Stimulated activated naive CD8-positive, alpha-beta T cell treated with anti-CD3 and anti-CD28 coated beads, Interleukin-15, amount 100 ng/mL, for 72 hours (primary cell): ENCODE results near the gene ARSB.

Experiments
- ATAC-seq: fragments of 150-1000 bp; cut with Tn5 transposase; 2 replicates; pipeline ENCODE4 v1.10.0; 2021; ENCODE audit warnings: mild to moderate bottlenecking, moderate library complexity
- DNase-seq, 2 donors: peaks; one replicate each; pipeline ENCODE4 v3.0.0; 2021 to 2022
- H3K27ac Mint-ChIP-seq, 2 donors: one replicate each; pipeline ENCODE4 v1.8.0; 2022; ENCODE audit warnings: mild to moderate bottlenecking in 2 of 2, mixed read lengths in 2 of 2, moderate library complexity in 2 of 2
- H3K27me3 Mint-ChIP-seq: one replicate; pipeline ENCODE4 v1.8.0; 2022; ENCODE audit warnings: mixed read lengths
- H3K4me1 Mint-ChIP-seq: one replicate; pipeline ENCODE4 v1.8.0; 2022; ENCODE audit warnings: mild to moderate bottlenecking, mixed read lengths
- H3K4me3 Mint-ChIP-seq, 2 donors: one replicate each; pipeline ENCODE4 v1.8.0; 2022; ENCODE audit warnings: mild to moderate bottlenecking in 2 of 2, mixed read lengths in 2 of 2, moderate library complexity in 1 of 2
- H3K9me3 Mint-ChIP-seq, 2 donors: one replicate each; pipeline ENCODE4 v1.8.0; 2022; ENCODE audit warnings: mixed read lengths in 2 of 2

Gene ARSB

DNA sequence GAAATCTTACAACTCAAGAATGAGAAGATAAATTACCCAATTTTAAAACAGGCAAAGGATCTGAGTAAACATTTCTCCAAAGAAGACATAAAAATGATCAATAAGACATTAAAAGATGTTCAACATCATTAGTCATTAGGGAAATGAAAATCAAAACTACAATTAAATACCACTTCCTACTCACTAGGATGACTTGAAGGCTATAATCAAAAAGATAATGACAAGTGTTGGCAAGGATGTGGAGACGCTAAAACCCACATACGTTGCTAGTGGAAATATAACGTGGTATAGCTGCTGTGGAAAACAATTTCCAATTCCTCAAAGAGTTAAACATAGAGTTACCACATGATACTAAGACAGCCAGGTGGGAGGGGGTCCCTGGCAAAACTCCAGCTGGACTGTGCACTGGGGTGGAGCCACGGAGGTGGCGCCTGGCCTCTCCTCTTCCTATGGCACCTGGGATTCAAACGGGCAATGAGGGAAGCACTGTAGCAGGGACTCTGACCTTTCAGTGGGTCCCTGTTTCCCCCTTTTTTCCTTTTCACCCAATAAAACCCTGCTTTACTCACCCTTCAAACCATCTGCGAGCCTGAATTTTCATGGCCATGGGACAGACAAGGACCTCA, 5.9 kb downstream of the ARSB start:
- peak; percentile 88 for ATAC-seq
- Mint-ChIP-seq H3K4me3 (peak overlapping the region; percentile 41 to 58), H3K9me3 (no peaks in the 10 kb centered on the region), H3K4me1 (peaks cover 69% of the 10 kb centered on the region), H3K27ac (peak overlapping the region; percentile 61 to 68), H3K27me3 (peaks cover 11% of the 10 kb centered on the region)
- DNase-seq, result peak in 1 of 2 donors; percentile 10

GRCh38 chr5:78975035-78975434, 10.1 kb downstream of the ARSB start:
- no peak overlapping the region for H3K27ac Mint-ChIP-seq
- H3K9me3 Mint-ChIP-seq, result no peaks in the 10 kb centered on the region
- peaks cover 11% of the 10 kb centered on the region for H3K27me3 Mint-ChIP-seq
- peaks cover 51% of the 10 kb centered on the region for H3K4me1 Mint-ChIP-seq
- ATAC-seq (no peak), DNase-seq (no peak)
- H3K4me3 Mint-ChIP-seq, result no peak overlapping the region

DNA sequence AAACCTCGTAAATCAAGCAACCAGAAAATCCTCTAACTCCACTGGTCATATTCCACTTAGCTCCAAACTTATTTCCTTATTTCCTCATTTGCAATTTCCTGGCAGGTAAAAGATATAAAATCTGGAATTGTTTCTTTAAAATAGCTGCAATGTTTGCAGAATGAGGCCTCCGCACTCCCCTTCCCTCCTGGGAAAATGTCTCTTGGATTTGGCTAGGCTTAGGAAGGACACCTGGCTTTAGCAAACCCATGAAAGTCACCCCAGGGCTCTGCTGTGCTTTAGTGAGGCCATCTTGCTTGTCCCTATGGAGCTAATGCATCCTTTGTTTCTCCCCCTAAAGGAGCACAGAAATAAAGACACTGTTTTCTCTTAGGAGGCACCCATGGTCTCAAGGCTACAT, 10.5 kb downstream of the ARSB start:
- Mint-ChIP-seq H3K27ac (peak overlapping the region in 1 of 2 donors; percentile 55), H3K27me3 (peaks cover 11% of the 10 kb centered on the region), H3K9me3 (no peaks in the 10 kb centered on the region), H3K4me1 (peaks cover 47% of the 10 kb centered on the region), H3K4me3 (no peak overlapping the region)
- no peak for ATAC-seq
- no peak for DNase-seq

DNA sequence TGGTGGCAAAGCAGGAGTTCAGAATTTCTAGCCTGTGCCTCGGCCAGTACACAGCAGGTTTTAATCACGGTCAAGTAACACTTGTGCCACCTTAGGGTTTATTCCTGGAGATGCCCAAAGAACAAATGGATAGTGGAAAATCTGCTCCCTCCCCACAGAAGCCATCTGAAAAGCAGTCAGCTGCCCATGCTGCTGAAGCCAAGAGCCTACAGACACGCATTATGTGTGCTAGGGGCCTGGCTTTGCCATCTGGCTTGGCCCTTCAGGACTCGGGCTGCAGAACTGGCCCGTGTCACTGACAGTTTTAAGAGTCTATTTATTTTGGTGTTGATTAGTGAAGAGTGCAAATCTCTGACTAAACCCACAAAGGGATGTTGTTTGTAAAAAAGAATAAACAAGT, 11.1 kb downstream of the ARSB start:
- no peak for DNase-seq
- H3K27me3 Mint-ChIP-seq, result peaks cover 11% of the 10 kb centered on the region
- H3K4me3 Mint-ChIP-seq, result no peak overlapping the region
- no peak overlapping the region for H3K27ac Mint-ChIP-seq
- H3K9me3 Mint-ChIP-seq, result no peaks in the 10 kb centered on the region
- ATAC-seq, result no peak
- peaks cover 41% of the 10 kb centered on the region for H3K4me1 Mint-ChIP-seq

DNA sequence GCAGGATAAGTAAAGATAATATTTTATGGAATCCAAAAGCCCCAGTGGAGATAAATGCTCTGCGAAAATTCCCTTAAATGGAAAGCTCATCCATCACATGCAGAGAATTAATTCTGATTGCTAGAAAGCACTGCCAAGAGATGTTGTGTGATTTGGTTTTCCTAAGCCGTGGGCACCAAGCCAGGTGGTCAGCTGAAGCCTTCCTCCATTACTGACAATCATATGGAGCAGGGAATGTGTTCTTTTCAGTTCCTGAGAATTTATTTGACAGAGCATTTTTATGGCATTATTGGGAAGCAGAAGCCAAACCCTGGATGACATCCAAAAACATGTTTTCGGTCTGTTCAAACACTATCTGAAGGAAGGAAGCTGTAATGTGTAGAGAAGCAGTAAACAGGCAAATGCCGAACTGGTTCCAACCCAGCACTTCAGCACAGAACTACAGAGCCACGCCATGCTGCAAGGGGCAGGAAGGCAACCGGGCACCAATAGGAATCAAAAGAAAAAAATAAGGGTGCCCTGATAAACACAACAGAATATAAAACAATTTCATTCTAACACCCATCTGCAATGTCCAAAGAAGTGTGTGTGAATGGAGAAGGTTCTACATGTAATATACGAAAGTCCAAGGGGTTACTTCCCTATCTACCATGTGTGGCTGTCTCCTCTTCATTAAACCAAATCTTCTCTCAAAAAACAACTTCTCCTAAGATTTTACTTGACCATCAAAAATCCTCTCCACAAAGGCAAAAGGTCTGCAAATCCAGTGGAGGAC, 12.3 kb downstream of the ARSB start:
- Mint-ChIP-seq H3K4me3 (no peak overlapping the region), H3K27ac (no peak overlapping the region), H3K9me3 (no peaks in the 10 kb centered on the region), H3K27me3 (peaks cover 11% of the 10 kb centered on the region), H3K4me1 (peaks cover 33% of the 10 kb centered on the region)
- no peak for ATAC-seq
- DNase-seq, result no peak

GRCh38 chr5:78971998-78972397, 13.1 kb downstream of the ARSB start:
- Mint-ChIP-seq H3K27ac (no peak overlapping the region), H3K4me3 (no peak overlapping the region), H3K4me1 (peaks cover 25% of the 10 kb centered on the region), H3K27me3 (peaks cover 11% of the 10 kb centered on the region), H3K9me3 (no peaks in the 10 kb centered on the region)
- DNase-seq, result no peak
- ATAC-seq, result no peak

DNA sequence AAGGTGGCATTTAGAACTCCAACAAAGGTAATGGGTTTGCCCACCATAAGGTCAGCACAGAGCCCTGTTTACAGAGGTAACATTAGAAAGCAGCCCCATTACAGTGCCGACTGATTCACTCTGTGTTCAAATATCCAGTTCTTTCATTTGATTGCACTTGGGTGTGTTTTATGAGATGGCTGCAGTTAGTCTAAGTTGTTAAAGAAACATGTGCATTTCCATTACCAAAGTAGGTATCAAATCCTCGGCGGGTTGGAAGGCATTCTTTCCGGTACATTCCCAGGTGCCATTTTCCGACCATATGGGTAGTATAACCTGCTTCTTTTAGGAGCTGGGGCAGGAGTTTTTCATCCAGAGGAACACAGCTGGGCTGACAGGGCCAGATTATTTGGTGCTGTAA, 16.3 kb downstream of the ARSB start:
- Mint-ChIP-seq H3K4me1 (peaks cover 12% of the 10 kb centered on the region), H3K27me3 (no peaks in the 10 kb centered on the region), H3K9me3 (no peaks in the 10 kb centered on the region), H3K4me3 (no peak overlapping the region), H3K27ac (no peak overlapping the region)
- DNase-seq (no peak), ATAC-seq (no peak)

- H3K9me3 Mint-ChIP-seq, result no peaks in the 10 kb centered on the region
- H3K27ac Mint-ChIP-seq, result no peak overlapping the region
- no peaks in the 10 kb centered on the region for H3K4me1 Mint-ChIP-seq
- H3K4me3 Mint-ChIP-seq, result no peak overlapping the region
- no peaks in the 10 kb centered on the region for H3K27me3 Mint-ChIP-seq
- ATAC-seq (no peak), DNase-seq (no peak)
These were observed 20.2 kb downstream of the ARSB start for GRCh38 chr5:78964889-78965288.

DNA sequence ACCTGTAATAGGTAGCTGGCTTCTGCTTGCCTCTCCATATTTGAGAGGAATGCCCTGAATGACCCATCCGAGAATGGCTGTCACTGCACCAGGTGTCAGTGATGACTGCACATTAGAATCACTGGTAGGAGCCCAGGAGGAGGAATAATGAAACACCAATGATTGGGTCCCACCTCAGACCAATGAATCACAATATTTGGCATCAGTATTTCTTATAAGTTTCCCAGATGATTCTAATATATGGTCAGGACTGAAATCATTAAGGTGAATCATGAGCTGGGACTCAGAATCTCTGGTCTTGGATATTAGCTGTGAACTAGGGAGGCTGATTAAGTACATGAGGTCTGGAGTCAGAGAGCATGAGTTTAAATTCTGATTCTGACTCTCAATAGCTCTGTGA, 23.4 kb downstream of the ARSB start:
- Mint-ChIP-seq H3K4me3 (no peak overlapping the region), H3K4me1 (no peaks in the 10 kb centered on the region), H3K27me3 (no peaks in the 10 kb centered on the region), H3K27ac (no peak overlapping the region), H3K9me3 (no peaks in the 10 kb centered on the region)
- ATAC-seq (no peak), DNase-seq (no peak)

DNA sequence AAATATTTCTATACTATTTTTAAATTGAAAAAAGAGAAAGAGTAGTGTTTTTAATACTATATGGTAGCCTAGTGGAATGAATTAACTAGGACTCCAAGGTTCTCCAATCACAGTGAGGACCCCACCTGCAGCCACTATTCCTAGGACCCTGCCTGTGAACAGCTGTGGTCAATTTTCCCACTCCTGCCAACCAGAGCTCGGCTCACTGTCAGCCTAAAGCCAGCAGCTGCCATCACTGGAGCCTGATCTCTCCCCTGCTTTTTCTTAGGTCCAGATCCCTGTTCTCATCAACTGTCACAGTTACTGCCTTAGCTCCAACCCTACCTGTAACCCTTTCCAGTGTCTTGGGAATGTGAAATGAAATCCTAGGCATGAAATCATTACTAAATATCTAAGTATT, 25.3 kb downstream of the ARSB start:
- Mint-ChIP-seq H3K27me3 (no peaks in the 10 kb centered on the region), H3K27ac (no peak overlapping the region), H3K4me1 (no peaks in the 10 kb centered on the region), H3K9me3 (no peaks in the 10 kb centered on the region), H3K4me3 (no peak overlapping the region)
- ATAC-seq (no peak), DNase-seq (no peak)

DNA sequence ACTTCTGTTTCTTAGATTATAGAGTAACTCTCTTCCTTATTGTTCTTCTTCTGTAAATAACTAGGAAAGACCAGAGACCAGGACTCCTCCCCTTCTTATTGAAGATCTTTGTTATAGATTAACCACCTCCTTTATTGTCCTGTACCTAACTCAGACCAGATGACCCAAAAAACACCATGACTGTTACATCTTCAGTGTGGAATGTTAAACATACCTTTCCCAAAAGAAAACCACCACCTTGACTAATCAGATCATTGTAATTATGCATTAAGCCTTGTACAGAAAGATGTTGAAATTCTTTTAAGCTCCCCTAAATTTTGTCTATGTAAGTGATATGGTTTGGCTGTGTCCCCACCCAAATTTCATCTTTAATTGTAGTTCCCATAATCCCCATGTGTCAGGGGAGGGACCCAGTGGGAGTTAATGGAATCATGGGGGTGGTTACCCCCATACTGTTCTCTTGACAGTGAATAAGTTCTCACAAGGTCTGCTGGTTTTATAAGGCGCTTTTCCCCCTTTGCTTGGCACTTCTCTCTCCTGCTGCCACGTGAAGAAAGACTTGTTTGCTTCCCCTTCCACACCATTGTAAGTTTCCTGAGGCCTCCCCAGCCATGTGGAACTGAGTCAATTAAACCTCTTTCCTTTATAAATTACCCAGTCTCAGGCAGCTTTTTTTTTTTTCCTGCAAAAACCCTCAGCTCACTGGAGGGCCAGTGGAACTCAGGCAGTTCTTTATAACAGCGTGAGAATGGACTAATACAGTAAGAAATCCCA, 26.3 kb downstream of the ARSB start:
- Mint-ChIP-seq H3K27me3 (no peaks in the 10 kb centered on the region), H3K4me1 (no peaks in the 10 kb centered on the region), H3K4me3 (no peak overlapping the region), H3K27ac (peak overlapping the region in 1 of 2 donors; percentile 27), H3K9me3 (no peaks in the 10 kb centered on the region)
- DNase-seq (no peak), ATAC-seq (no peak)

- no peak for DNase-seq
- Mint-ChIP-seq H3K27ac (no peak overlapping the region), H3K4me1 (peaks cover 6% of the 10 kb centered on the region), H3K9me3 (no peaks in the 10 kb centered on the region), H3K4me3 (no peak overlapping the region), H3K27me3 (no peaks in the 10 kb centered on the region)
- no peak for ATAC-seq
These were observed 28.2 kb downstream of the ARSB start for GRCh38 chr5:78956901-78957300.

DNA sequence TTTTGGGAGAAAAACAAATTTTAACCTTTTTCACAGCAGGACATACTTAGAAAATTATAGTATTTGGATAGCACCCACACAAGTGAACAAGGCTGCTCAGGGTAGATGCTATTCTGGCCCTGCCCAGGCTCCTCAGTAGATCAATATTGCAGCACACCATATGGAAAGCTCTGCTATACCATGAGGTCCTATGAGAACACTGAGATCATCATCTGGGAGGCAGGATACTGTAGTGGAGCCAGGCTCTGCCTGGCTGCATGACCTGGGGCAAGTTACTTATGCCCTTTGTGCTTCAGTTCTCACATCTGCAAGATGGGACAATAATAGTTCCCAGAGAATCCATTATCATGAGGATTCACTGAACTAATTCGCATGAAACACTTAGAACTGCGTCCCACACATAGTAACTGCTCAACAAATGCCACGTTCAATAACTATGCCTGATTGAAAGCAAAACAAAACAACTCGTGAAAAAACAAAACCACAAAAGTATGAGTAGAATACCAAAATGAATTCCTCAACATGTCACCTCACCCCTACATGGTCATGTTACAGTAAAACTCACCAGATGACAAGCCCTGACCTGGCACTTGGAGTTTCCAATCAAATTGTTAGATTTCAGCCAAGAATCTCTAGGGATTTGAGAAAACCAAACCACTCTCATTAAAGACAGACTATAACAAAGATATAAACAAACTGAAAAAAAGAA, 31.9 kb downstream of the ARSB start:
- Mint-ChIP-seq H3K27ac (no peak overlapping the region), H3K27me3 (no peaks in the 10 kb centered on the region), H3K4me3 (no peak overlapping the region), H3K9me3 (no peaks in the 10 kb centered on the region), H3K4me1 (peaks cover 6% of the 10 kb centered on the region)
- DNase-seq (no peak), ATAC-seq (peak; percentile 74)

- Mint-ChIP-seq H3K4me3 (no peak overlapping the region), H3K9me3 (no peaks in the 10 kb centered on the region), H3K27ac (no peak overlapping the region), H3K4me1 (no peaks in the 10 kb centered on the region), H3K27me3 (no peaks in the 10 kb centered on the region)
- DNase-seq (no peak), ATAC-seq (no peak)
These were observed 54.4 kb downstream of the ARSB start for GRCh38 chr5:78930721-78931120.

DNA sequence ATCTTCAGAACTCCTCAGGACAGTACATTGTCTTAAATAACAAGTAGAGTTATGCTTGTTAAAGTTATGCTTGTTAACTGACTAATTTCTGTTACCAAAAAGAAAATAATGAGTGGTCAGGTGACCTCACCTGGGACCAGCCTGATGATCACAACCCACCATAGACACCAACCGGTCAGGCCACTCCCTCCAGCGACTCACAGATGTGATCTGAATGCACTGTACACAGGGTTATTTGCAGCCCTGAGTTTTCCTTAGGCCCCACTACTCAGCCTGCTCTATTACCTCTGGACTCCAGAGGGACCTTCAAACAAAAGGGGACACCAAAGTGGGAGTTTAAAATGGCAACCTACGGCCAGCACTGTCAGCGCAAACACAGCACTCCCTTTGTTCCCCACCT, 55.3 kb downstream of the ARSB start:
- H3K4me1 Mint-ChIP-seq, result no peaks in the 10 kb centered on the region
- H3K27ac Mint-ChIP-seq, result no peak overlapping the region
- peak; percentile 26 for ATAC-seq
- H3K4me3 Mint-ChIP-seq, result no peak overlapping the region
- H3K9me3 Mint-ChIP-seq, result no peaks in the 10 kb centered on the region
- no peaks in the 10 kb centered on the region for H3K27me3 Mint-ChIP-seq
- DNase-seq, result no peak
